Omental fat pad (tissue), 4 donors: ENCODE results near the gene FBN1. TPM values are rescaled to one million over a fixed set of nuclear protein-coding genes. Genes with fewer than 3 reads are reported as not detected.

Experiments
- ATAC-seq: fragments of 150-250 bp; one replicate; pipeline ENCODE4 v1.9.1; 2016; ENCODE audit warnings: mild to moderate bottlenecking, moderate library complexity; ENCODE audit not compliant: low FRiP score
- DNase-seq: peaks from one replicate; pipeline ENCODE4 v3.0.0-alpha.2; 2019; ENCODE audit warnings: low spot score
- total RNA-seq, 4 donors: library from RNA; depleted of rRNA; stranded (reverse); fragments of >200 nt; gene quantifications; one replicate each; pipeline ENCODE4 v1.1.0, GENCODE V29; 2016
- TF ChIP-seq, protein P1 (sequence below), 3 donors: fragments of 450-650 bp; IDR thresholded peaks; one replicate each; pipeline ENCODE4 v1.5.1; 2016 to 2017; ENCODE audit warnings: antibody characterized with exemption in 3 of 3, mild to moderate bottlenecking in 3 of 3, moderate library complexity in 2 of 3

Gene FBN1
- total RNA-seq, 4 donors from 2014 or later = 91.5 to 413 (median 137) TPM

DNA sequence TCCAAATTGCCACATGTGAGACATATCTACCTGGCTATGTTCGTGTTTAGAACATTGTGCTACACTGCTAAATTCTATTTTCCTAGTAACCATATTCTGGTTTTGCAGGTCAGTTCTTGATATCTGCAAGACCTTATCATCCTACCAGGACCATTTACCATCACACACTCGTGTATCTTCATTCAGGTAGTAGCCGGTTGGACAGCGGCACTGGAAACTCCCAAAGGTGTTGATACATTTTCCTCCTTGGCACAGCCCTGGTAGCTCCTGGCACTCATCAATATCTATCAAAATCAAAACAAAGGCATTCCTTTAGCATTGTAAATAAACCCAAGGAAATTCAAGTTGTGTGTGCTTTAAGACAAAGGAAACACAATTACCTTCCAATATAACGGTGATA is 180.1 kb downstream of the FBN1 start:
- TF ChIP-seq, protein P1, sequence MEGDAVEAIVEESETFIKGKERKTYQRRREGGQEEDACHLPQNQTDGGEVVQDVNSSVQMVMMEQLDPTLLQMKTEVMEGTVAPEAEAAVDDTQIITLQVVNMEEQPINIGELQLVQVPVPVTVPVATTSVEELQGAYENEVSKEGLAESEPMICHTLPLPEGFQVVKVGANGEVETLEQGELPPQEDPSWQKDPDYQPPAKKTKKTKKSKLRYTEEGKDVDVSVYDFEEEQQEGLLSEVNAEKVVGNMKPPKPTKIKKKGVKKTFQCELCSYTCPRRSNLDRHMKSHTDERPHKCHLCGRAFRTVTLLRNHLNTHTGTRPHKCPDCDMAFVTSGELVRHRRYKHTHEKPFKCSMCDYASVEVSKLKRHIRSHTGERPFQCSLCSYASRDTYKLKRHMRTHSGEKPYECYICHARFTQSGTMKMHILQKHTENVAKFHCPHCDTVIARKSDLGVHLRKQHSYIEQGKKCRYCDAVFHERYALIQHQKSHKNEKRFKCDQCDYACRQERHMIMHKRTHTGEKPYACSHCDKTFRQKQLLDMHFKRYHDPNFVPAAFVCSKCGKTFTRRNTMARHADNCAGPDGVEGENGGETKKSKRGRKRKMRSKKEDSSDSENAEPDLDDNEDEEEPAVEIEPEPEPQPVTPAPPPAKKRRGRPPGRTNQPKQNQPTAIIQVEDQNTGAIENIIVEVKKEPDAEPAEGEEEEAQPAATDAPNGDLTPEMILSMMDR (IDR thresholded peaks at IDR 0.05) = no peak
- no peak for ATAC-seq

DNA sequence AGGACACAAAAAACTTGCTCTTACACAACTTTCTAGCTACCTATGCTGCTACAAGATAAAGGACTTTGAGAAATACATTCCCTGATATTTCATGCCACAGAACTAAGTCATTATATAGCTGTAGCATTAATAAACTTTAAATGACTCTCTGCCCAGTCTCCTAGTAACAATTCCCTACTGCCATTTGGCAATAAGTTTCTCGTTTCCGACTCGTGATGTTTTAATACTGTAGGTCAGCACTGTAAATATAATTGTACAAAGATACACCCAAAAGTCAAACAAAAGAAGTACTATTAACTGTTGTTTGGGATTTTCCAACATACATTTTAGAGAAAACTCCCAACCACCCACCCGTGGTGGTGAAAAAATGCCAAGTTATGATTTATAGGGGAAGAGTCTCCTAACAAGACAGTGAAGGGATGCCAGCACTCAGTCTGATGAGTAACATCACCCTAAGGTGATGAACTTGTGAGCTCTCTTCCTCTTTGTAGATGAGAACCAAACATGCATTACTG is 182.1 kb downstream of the FBN1 start:
- ATAC-seq (no peak), DNase-seq (no peak)
- TF ChIP-seq, protein P1 (IDR thresholded peaks at IDR 0.05) = no peak

More for the DNA sequence above, 180.1 kb downstream of the FBN1 start:
- DNase-seq = no peak

- no peak for DNase-seq
- no peak for ATAC-seq
- TF ChIP-seq, protein P1 (IDR thresholded peaks at IDR 0.05) = no peak
These were observed 182.8 kb downstream of the FBN1 start for GRCh38 chr15:48462688-48463087.

DNA sequence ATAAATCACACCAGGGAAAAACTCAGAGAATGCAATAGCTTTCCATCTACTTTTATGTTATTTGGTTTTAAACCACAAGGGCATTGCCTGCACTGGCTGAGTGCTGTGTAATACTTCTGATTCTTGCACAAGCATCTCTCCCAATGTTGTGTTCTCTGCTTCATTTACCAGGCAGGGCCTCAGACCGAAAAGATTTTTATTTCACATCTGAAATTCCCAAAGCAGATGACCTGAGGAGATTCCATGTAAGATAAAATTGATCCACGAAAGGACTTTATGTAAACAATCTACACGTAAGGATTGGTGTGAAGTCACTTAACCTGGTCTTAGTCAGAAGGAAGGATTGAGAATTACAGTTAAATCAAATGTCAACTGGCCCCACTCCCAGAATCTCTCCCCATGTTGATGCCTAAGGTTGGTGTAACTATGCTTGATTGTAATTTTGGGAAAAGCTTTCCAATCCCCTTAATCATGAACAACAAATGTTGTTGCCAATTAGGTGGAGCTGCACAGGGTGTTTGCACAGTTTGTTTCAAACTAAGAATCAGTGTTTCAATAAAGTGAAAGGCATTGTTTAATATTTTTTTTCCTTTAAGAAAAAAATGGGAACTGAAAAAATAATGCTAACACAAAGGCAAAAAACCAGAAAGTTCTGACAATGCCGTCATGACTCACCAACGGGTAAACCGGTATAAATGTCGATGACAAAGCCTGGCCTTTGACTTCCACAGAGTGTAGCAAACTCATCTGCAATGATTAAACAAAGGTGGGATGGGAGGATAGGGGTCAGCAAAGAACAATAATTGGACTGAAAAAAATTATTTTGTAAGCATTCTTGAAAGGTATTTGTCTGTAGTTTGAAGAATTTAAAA is 185.7 kb downstream of the FBN1 start:
- no peak for DNase-seq
- TF ChIP-seq, protein P1 (IDR thresholded peaks at IDR 0.05) = no peak
- ATAC-seq = peak; percentile 41

DNA sequence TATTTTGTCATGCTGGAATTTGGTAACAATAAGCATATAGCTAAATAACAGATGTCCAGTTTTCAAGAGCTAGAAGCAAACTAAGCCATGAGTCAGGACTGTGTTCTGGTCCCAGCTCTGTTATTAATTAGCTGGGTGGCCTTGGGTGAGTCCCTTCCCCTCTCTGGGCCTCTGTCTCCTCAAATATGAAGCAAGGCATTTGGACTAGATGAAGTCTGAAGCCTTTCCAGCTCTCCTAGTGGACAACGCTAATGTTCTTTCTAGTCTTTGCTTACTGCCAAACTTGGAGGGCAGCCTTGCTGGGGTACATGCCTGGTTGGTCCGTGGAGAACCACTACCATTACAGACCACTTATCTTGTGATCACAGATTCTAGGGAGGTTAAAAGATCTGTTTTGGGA is 186.6 kb downstream of the FBN1 start:
- no peak for ATAC-seq
- no peak for DNase-seq
- TF ChIP-seq, protein P1 (IDR thresholded peaks at IDR 0.05) = no peak

- TF ChIP-seq, protein P1 (IDR thresholded peaks at IDR 0.05) = no peak
- ATAC-seq (no peak), DNase-seq (no peak)
These were observed 189.4 kb downstream of the FBN1 start for GRCh38 chr15:48456134-48456533.

GRCh38 chr15:48451736-48452135 is 193.8 kb downstream of the FBN1 start:
- TF ChIP-seq, protein P1 (IDR thresholded peaks at IDR 0.05) = no peak
- DNase-seq (no peak), ATAC-seq (no peak)
